Subcutaneous adipose tissue (tissue), 4 donors: Measurements from ENCODE around the gene LMOD1. TPM values are rescaled to one million over a fixed set of nuclear protein-coding genes. Genes with fewer than 3 reads are reported as not detected.

Source experiments
- CTCF ChIP-seq: fragments of 450-650 bp; IDR thresholded peaks from one replicate; pipeline ENCODE4 v1.5.1; 2016; ENCODE audit warnings: low read depth, mild to moderate bottlenecking, control low read depth, antibody characterized with exemption, moderate library complexity
- total RNA-seq, 4 donors: library from RNA; depleted of rRNA; stranded (reverse); fragments of >200 nt; gene quantifications; one replicate each; pipeline ENCODE4 v1.1.0, GENCODE V29; 2016

Gene LMOD1
- total RNA-seq, 4 donors from 2014 or later = 38.8 to 168 (median 74.3) TPM

GRCh38 chr1:201894343-201895119, 51.8 kb downstream of the LMOD1 start:
- TF ChIP-seq CTCF = no peak

GRCh38 chr1:201893431-201893830, 52.9 kb downstream of the LMOD1 start:
- no peak for TF ChIP-seq CTCF

GRCh38 chr1:201892211-201892610, 54.1 kb downstream of the LMOD1 start:
- no peak for TF ChIP-seq CTCF

- TF ChIP-seq CTCF = no peak
These were observed 54.8 kb downstream of the LMOD1 start for GRCh38 chr1:201891451-201892045.

DNA sequence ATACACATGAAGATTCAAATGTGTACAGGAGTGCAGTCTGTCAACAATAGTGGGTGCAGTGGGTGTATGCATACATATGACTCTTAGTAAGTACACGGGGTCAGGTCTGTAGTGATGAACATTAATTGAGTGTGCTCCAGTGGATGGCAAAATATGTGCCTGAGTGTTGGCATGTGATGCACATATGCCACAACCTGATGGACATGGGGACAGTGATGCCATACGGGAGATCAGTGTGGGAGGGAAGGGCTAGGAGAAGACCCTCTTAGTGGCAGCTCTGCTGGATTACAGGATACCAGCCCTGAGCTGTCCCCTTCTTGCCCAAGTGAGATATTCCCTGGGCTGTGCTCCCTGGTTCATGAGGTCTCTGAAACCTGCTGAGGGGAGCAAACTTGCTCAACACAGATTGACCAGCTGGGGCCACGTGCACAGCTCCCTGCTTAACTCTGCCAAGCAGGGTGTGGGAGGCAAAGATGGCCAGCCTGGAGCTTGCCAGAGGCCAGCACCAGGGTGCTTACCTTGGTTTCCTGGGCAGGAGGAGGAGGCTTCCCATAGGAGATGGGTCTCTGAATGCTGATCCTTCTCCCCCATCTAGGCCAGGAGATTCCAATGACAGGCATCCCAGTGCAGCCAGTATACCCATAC, 55.4 kb downstream of the LMOD1 start:
- TF ChIP-seq CTCF = no peak

DNA sequence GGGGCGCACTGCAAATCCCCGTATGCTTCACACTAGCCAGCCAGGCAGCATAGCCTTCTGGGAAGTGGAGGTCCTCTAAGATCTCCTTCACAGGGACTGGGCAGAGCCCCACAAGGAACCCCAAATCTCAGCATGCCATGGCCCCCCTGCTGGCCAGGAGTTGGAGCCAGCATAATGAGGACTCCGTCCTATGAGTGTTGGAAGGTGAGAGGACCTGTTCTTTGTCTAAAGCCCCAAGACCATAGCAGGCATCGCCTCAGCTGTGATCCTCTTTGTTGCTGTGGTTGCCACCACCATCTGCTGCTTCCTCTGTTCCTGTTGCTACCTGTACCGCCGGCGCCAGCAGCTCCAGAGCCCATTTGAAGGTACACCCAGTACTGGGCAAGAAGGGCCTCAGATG, 56.1 kb downstream of the LMOD1 start:
- no peak for TF ChIP-seq CTCF
